Activated T-cell treated with anti-CD3 and anti-CD28 coated beads, Interleukin-2, amount 50 U/mL, for 1 hour (primary cell): ENCODE measurements around the gene DLG5.

ENCODE experiments used
- DNase-seq: peaks from one replicate; pipeline ENCODE4 v3.0.0-alpha.2; 2020

DLG5 gene

GRCh38 chr10:77946084-77946483, 19.5 kb upstream of the DLG5 start:
- DNase-seq, result no peak

- DNase-seq, result no peak
These were observed 18.0 kb upstream of the DLG5 start for GRCh38 chr10:77944519-77944918.

GRCh38 chr10:77943121-77943901, 16.8 kb upstream of the DLG5 start:
- DNase-seq, result no peak

- DNase-seq, result no peak
These were observed 15.2 kb upstream of the DLG5 start for GRCh38 chr10:77941790-77942189.

GRCh38 chr10:77940627-77941026, 14.1 kb upstream of the DLG5 start:
- DNase-seq, result no peak

GRCh38 chr10:77940225-77940624, 13.7 kb upstream of the DLG5 start:
- no peak for DNase-seq

GRCh38 chr10:77939561-77940001, 13.0 kb upstream of the DLG5 start:
- DNase-seq, result no peak

- no peak for DNase-seq
These were observed 10.4 kb upstream of the DLG5 start for GRCh38 chr10:77936697-77937567.

GRCh38 chr10:77932016-77932715, 5.6 kb upstream of the DLG5 start:
- no peak for DNase-seq

- DNase-seq, result no peak
These were observed 1.1 kb upstream of the DLG5 start for GRCh38 chr10:77927402-77928246.

- DNase-seq, result peak; percentile 30
These were observed 575 bp downstream of the DLG5 start for GRCh38 chr10:77925795-77926565.

- no peak for DNase-seq
These were observed 1.2 kb downstream of the DLG5 start for GRCh38 chr10:77925410-77925794.

- DNase-seq, result no peak
These were observed 3.9 kb downstream of the DLG5 start for GRCh38 chr10:77922566-77923179.

GRCh38 chr10:77922055-77922454, 4.5 kb downstream of the DLG5 start:
- no peak for DNase-seq

GRCh38 chr10:77921395-77921794, 5.2 kb downstream of the DLG5 start:
- no peak for DNase-seq

- no peak for DNase-seq
These were observed 6.1 kb downstream of the DLG5 start for GRCh38 chr10:77920495-77920894.

GRCh38 chr10:77919713-77920108, 6.8 kb downstream of the DLG5 start:
- no peak for DNase-seq

- DNase-seq, result no peak
These were observed 11.0 kb downstream of the DLG5 start for GRCh38 chr10:77915319-77916105.

- DNase-seq, result no peak
These were observed 13.5 kb downstream of the DLG5 start for GRCh38 chr10:77913090-77913489.

GRCh38 chr10:77912576-77912975, 14.0 kb downstream of the DLG5 start:
- DNase-seq, result no peak
